GM21528 (cell line): Measurements from ENCODE around the gene ZSCAN12.
"Not testable (repeated sequence)": the region's sequence is repeated elsewhere in the genome, so short reads cannot be mapped to it uniquely, and the experiment has no call there.

Source experiments
- ATAC-seq: cut with Tn5 transposase; IDR thresholded peaks from one replicate; pipeline ENCODE4 v1.9.1; 2021; ENCODE audit warnings: mild to moderate bottlenecking, moderate library complexity; ENCODE audit not compliant: unreplicated experiment, low FRiP score

The ZSCAN12 gene

GRCh38 chr6:28399350-28400121, at the start of gene ZSCAN12:
Gene ZSCAN12 (minus strand): TSS chr6:28399747. CDS start chr6:28398405, 1,342 bp downstream.
- ATAC-seq: peak; percentile 88

- no peak for ATAC-seq
Measured at GRCh38 chr6:28449056-28449455, 49.5 kb upstream of the ZSCAN12 start.

DNA sequence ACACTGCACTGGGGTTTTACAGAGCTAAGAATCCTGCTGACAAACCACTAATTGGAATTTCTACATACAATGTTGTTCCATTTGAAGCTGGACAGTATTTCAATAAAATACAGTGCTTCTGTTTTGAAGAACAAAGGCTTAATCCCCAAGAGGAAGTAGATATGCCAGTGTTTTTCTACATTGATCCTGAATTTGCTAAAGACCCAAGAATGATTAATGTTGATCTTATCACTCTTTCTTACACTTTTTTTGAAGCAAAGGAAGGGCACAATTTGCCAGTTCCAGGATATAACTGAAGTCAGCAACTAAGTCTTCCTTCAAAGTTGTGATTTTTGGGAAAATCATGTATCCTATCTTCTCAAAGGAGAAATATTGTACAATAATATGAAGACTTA, 48.0 kb upstream of the ZSCAN12 start:
- ATAC-seq: not testable (repeated sequence)

GRCh38 chr6:28446818-28447511, 47.4 kb upstream of the ZSCAN12 start:
- no peak for ATAC-seq

DNA sequence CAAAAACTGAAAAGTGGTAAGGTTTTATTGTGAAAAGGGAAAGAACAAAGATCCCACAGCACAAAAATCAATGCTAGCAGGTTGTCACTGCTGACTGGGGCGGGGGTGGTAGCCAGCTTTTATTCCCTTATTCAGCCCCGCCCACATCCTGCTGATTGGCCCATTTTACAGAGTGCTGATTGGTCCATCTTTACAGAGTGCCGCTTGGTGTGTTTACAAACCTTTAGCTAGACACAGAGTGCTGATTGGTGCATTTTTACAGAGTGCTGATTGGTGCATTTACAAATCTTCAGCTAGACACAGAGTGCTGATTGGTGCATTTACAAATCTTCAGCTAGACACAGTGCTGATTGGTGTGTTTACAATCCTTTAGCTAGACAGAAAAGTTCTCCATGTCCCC, 45.2 kb upstream of the ZSCAN12 start:
- not testable (repeated sequence) for ATAC-seq

DNA sequence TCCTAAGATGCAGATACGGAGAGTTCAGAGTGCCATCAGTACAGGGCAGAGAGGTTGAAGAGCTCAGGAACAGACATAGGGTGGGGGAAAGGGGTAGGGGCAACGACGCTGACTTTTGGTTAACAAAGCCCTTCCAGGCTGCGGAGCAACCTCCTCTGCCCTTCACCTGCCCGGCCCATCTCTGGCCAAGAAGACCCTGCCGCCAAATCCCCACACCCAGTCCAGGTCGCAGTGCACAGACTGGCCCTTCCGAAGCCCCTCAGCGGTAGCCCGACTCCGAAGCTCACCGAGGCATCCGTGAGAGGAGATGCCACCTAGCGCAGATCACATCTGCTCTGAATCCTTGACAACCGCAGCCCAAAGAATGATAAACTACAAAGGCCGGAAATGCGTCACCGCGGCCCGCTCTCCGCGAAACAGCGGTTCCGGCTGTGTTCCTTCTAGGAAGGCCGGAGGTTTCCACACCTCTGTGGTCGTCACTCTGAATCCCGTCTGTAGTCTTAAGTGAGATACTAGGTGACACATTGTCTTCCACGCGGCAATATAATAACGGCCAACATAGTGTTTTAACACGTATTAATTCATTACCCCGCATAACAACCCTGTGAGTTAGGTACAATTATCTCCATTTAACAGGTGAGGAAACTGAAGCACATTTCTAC, 43.7 kb upstream of the ZSCAN12 start, which contains the start of gene ZSCAN23:
Gene ZSCAN23, minus strand, starts transcription at position 380 of the 662 bp plus-strand sequence. CDS start 7,225 bp downstream, outside the sequence.
- peak; percentile 93 for ATAC-seq

GRCh38 chr6:28442586-28442985, 43.0 kb upstream of the ZSCAN12 start:
- peak; percentile 4 for ATAC-seq

- ATAC-seq: no peak
Measured at GRCh38 chr6:28436404-28436803, 36.9 kb upstream of the ZSCAN12 start.

DNA sequence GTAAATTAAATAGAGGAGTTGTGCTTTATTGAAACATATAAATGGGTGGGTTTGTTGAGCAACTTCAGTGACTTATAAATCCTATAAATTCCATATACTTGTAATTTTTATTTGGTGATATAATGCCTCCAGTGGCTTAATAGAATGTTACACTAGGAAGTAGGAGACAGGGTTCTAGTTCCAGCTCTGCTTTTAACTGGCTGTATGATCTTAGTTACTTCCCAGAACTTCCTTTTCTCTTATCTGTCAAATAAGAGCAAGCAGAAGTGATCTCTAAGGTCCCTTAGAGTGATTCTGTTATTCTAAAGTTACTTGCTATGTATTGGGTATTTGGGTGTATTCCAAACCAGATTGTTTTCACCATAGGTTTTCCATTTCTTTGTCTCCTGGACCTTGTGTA, 33.6 kb upstream of the ZSCAN12 start:
- no peak for ATAC-seq

GRCh38 chr6:28429781-28430180, 30.2 kb upstream of the ZSCAN12 start:
- no peak for ATAC-seq

- ATAC-seq: no peak
Measured at GRCh38 chr6:28425944-28426541, 26.5 kb upstream of the ZSCAN12 start.

- ATAC-seq: no peak
Measured at GRCh38 chr6:28424163-28424562, 24.6 kb upstream of the ZSCAN12 start.

GRCh38 chr6:28423546-28423945, 24.0 kb upstream of the ZSCAN12 start:
- no peak for ATAC-seq

GRCh38 chr6:28413681-28414080, 14.1 kb upstream of the ZSCAN12 start:
- ATAC-seq: no peak

- no peak for ATAC-seq
Measured at GRCh38 chr6:28410767-28411166, 11.2 kb upstream of the ZSCAN12 start.

DNA sequence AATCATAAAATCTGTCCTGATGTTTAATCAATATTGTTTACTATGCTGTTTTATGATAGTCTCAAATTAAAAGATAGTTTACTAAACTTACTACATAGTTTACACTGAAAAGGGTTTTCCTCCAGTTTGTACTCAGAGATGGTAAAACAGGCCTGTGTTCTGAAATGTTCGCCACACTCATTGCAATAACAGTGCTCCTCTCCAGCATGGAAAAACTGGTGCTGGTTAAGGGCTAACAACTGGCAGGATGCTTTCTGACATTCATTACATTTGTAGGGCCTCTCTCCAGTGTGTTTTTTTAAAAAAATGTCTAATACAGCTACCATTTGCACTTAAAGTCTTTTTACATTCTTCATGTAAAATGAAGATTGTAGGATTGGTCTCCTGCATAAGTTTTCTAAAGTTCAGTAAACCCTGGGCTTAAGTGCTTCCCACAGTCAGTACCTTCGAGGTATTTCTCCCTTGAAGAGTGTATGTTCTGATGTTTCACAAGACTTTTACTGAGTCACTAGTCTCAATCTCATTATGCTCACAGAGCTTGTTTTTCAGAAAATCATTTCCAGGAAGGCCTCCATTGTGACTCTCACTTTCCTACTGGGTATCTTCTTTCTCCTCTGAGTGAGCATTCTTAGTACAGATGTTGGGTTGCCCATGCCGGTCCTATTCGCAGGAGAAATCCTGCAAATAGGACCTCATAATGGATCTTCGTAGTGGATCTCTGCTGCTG, 8.7 kb upstream of the ZSCAN12 start:
- ATAC-seq: no peak

GRCh38 chr6:28407401-28407800, 7.9 kb upstream of the ZSCAN12 start:
- ATAC-seq: no peak

DNA sequence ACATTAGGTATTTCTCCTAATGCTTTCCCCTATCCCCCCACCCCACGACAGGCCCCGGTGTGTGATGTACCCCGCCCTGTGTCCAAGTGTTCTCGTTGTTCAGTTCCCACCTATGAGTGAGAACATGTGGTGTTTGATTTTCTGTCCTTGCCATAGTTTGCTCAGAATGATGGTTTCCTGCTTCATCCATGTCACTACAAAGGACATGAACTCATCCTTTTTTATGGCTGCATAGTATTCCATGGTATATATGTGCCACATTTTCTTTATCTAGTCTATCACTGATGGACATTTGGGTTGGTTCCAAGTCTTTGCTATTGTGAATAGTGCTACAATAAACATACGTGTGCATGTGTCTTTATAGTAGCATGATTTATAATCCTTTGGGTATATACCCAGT, 4.4 kb upstream of the ZSCAN12 start:
- not testable (repeated sequence) for ATAC-seq

GRCh38 chr6:28402197-28402596, 2.6 kb upstream of the ZSCAN12 start:
- ATAC-seq: no peak

- no peak for ATAC-seq
Measured at GRCh38 chr6:28401172-28401571, 1.6 kb upstream of the ZSCAN12 start.
